ENCODE data around the gene RPS8. TPM values are rescaled to one million over a fixed set of nuclear protein-coding genes. Genes with fewer than 3 reads are reported as not detected.
"Not testable (repeated sequence)": the region's sequence is repeated elsewhere in the genome, so short reads cannot be mapped to it uniquely, and the experiment has no call there.

RPS8 gene
- total RNA-seq, 1 experiment from 2014 or later: 1,467 TPM

GRCh38 chr1:44822131-44822701 lies 46.9 kb downstream of the RPS8 start:
- Mint-ChIP-seq H3K4me3 (ENCODE audit: unreplicated experiment) (no peak overlapping the region), H3K27me3 (ENCODE audit: insufficient read depth, unreplicated experiment) (no peaks in the 10 kb centered on the region), H3K4me1 (ENCODE audit: low read depth, unreplicated experiment) (no peaks in the 10 kb centered on the region), H3K36me3 (ENCODE audit: insufficient read depth, unreplicated experiment) (peaks cover 19% of the 10 kb centered on the region), H3K27ac (ENCODE audit: unreplicated experiment) (no peak overlapping the region), H3K9me3 (ENCODE audit: unreplicated experiment) (no peaks in the 10 kb centered on the region)
- DNase-seq: no peak
- POLR2A ChIA-PET: no interaction called here
- Histone ChIP-seq H3K27me3 (replicated peaks; ENCODE audit: control insufficient read depth, insufficient read depth, low read length) (no peaks in the 10 kb centered on the region), H3K36me3 (ENCODE audit: control insufficient read depth, insufficient read depth, low read length) (no peaks in the 10 kb centered on the region), H3K4me1 (no peaks in the 10 kb centered on the region), H3K9me3 (no peaks in the 10 kb centered on the region), H3K4me3 (ENCODE audit: low read depth, low read length) (no peak overlapping the region)
- BruUV-seq (replicated peaks): no TSS peak
- no peak for TF ChIP-seq CTCF (IDR thresholded peaks at IDR 0.05; ENCODE audit: insufficient read depth in 1 of 2, low read depth in 1 of 2, low read length in 1 of 2, severe bottlenecking in 1 of 2, unreplicated experiment in 1 of 2)
- CTCF ChIA-PET: no interaction called here
- intact Hi-C loops (cut with micrococcal nuclease; ENCODE audit: unreplicated experiment): no loop called here

- Histone ChIP-seq H3K4me1 (no peaks in the 10 kb centered on the region), H3K4me3 (ENCODE audit: low read depth, low read length) (no peak overlapping the region), H3K27me3 (replicated peaks; ENCODE audit: control insufficient read depth, insufficient read depth, low read length) (no peaks in the 10 kb centered on the region), H3K36me3 (ENCODE audit: control insufficient read depth, insufficient read depth, low read length) (no peaks in the 10 kb centered on the region), H3K9me3 (no peaks in the 10 kb centered on the region)
- Mint-ChIP-seq H3K4me3 (ENCODE audit: unreplicated experiment) (no peak overlapping the region), H3K36me3 (ENCODE audit: insufficient read depth, unreplicated experiment) (peaks cover 19% of the 10 kb centered on the region), H3K4me1 (ENCODE audit: low read depth, unreplicated experiment) (no peaks in the 10 kb centered on the region), H3K27me3 (ENCODE audit: insufficient read depth, unreplicated experiment) (no peaks in the 10 kb centered on the region), H3K27ac (ENCODE audit: unreplicated experiment) (no peak overlapping the region), H3K9me3 (ENCODE audit: unreplicated experiment) (no peaks in the 10 kb centered on the region)
- no peak for DNase-seq
- no TSS peak for BruUV-seq (replicated peaks)
- intact Hi-C loops (cut with micrococcal nuclease; ENCODE audit: unreplicated experiment): no loop called here
- ChIA-PET CTCF (interaction anchor here (0.6 kb wide), 1 partner anchor 90 kb away, joined by 4 read pairs; no protein-coding TSS in a partner anchor), POLR2A (no interaction called here)
- TF ChIP-seq CTCF (IDR thresholded peaks at IDR 0.05; ENCODE audit: insufficient read depth in 1 of 2, low read depth in 1 of 2, low read length in 1 of 2, severe bottlenecking in 1 of 2, unreplicated experiment in 1 of 2): no peak
Measured at GRCh38 chr1:44822981-44823451, 47.7 kb downstream of the RPS8 start.

GRCh38 chr1:44824392-44824791 lies 49.1 kb downstream of the RPS8 start:
- H3K9me3 Mint-ChIP-seq (ENCODE audit: unreplicated experiment); H3K4me3 ChIP-seq (ENCODE audit: low read depth, low read length); CTCF ChIA-PET; BruUV-seq (replicated peaks); H3K36me3 Mint-ChIP-seq (ENCODE audit: insufficient read depth, unreplicated experiment); H3K9me3 ChIP-seq; H3K36me3 ChIP-seq (ENCODE audit: control insufficient read depth, insufficient read depth, low read length); intact Hi-C loops (cut with micrococcal nuclease; ENCODE audit: unreplicated experiment); H3K4me3 Mint-ChIP-seq (ENCODE audit: unreplicated experiment); DNase-seq; H3K4me1 ChIP-seq; POLR2A ChIA-PET; H3K27me3 Mint-ChIP-seq (ENCODE audit: insufficient read depth, unreplicated experiment); H3K27me3 ChIP-seq (replicated peaks; ENCODE audit: control insufficient read depth, insufficient read depth, low read length); H3K27ac Mint-ChIP-seq (ENCODE audit: unreplicated experiment); H3K4me1 Mint-ChIP-seq (ENCODE audit: low read depth, unreplicated experiment): not testable (repeated sequence)

Measured in Caco-2 (cell line).